Skeletal muscle satellite cell (primary cell): ENCODE measurements around the gene CEMIP.
"Not testable (repeated sequence)": the region's sequence is repeated elsewhere in the genome, so short reads cannot be mapped to it uniquely, and the experiment has no call there.

Source experiments
- H3K27me3 ChIP-seq: 2 replicates; pipeline ENCODE4 v1.7.0; 2013; ENCODE audit warnings: low read length; ENCODE audit not compliant: control insufficient read depth, insufficient read depth
- H3K36me3 ChIP-seq: 2 replicates; pipeline ENCODE4 v1.7.0; 2013; ENCODE audit warnings: mild to moderate bottlenecking, control low read depth, low read length; ENCODE audit not compliant: insufficient read depth
- H3K4me1 ChIP-seq: 2 replicates; pipeline ENCODE4 v1.7.0; 2013; ENCODE audit warnings: low read length; ENCODE audit not compliant: control insufficient read depth, insufficient read depth
- H3K4me2 ChIP-seq: 2 replicates; pipeline ENCODE4 v1.7.0; 2013; ENCODE audit warnings: mild to moderate bottlenecking, low read length
- H3K4me3 ChIP-seq: 2 replicates; pipeline ENCODE4 v1.7.0; 2013; ENCODE audit warnings: low read length
- H3K9ac ChIP-seq: 2 replicates; pipeline ENCODE4 v1.7.0; 2013; ENCODE audit warnings: mild to moderate bottlenecking, low read depth, low read length, moderate library complexity
- H3K9me3 ChIP-seq: replicated peaks from 2 replicates; pipeline ENCODE4 v1.7.0; 2013; ENCODE audit warnings: mild to moderate bottlenecking, control low read depth, low read length

CEMIP gene

DNA sequence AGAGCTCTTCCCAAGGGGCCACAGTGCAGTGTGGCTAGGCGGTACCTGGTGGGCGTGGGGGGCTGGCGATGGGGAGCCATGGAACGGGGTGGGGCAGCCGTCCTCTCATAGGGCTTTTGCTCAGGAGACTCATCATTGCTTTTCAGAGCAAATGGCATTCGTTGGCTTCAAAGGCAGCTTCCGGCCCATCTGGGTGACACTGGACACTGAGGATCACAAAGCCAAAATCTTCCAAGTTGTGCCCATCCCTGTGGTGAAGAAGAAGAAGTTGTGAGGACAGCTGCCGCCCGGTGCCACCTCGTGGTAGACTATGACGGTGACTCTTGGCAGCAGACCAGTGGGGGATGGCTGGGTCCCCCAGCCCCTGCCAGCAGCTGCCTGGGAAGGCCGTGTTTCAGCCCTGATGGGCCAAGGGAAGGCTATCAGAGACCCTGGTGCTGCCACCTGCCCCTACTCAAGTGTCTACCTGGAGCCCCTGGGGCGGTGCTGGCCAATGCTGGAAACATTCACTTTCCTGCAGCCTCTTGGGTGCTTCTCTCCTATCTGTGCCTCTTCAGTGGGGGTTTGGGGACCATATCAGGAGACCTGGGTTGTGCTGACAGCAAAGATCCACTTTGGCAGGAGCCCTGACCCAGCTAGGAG is 169.6 kb downstream of the CEMIP start:
- peaks cover 58% of the 10 kb centered on the region for H3K36me3 ChIP-seq
- H3K4me1 ChIP-seq, result no peaks in the 10 kb centered on the region
- no peaks in the 10 kb centered on the region for H3K9me3 ChIP-seq
- no peaks in the 10 kb centered on the region for H3K27me3 ChIP-seq
- no peak overlapping the region for H3K9ac ChIP-seq
- no peak overlapping the region for H3K4me3 ChIP-seq
- H3K4me2 ChIP-seq, result no peak overlapping the region

DNA sequence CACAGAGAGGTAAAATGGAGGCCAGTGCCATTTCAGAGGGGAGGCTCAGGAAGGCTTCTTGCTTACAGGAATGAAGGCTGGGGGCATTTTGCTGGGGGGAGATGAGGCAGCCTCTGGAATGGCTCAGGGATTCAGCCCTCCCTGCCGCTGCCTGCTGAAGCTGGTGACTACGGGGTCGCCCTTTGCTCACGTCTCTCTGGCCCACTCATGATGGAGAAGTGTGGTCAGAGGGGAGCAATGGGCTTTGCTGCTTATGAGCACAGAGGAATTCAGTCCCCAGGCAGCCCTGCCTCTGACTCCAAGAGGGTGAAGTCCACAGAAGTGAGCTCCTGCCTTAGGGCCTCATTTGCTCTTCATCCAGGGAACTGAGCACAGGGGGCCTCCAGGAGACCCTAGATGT is 170.6 kb downstream of the CEMIP start:
- peaks cover 58% of the 10 kb centered on the region for H3K36me3 ChIP-seq
- no peaks in the 10 kb centered on the region for H3K27me3 ChIP-seq
- H3K9ac ChIP-seq, result no peak overlapping the region
- no peaks in the 10 kb centered on the region for H3K9me3 ChIP-seq
- peaks cover 4% of the 10 kb centered on the region for H3K4me1 ChIP-seq
- no peak overlapping the region for H3K4me3 ChIP-seq
- H3K4me2 ChIP-seq, result no peak overlapping the region

DNA sequence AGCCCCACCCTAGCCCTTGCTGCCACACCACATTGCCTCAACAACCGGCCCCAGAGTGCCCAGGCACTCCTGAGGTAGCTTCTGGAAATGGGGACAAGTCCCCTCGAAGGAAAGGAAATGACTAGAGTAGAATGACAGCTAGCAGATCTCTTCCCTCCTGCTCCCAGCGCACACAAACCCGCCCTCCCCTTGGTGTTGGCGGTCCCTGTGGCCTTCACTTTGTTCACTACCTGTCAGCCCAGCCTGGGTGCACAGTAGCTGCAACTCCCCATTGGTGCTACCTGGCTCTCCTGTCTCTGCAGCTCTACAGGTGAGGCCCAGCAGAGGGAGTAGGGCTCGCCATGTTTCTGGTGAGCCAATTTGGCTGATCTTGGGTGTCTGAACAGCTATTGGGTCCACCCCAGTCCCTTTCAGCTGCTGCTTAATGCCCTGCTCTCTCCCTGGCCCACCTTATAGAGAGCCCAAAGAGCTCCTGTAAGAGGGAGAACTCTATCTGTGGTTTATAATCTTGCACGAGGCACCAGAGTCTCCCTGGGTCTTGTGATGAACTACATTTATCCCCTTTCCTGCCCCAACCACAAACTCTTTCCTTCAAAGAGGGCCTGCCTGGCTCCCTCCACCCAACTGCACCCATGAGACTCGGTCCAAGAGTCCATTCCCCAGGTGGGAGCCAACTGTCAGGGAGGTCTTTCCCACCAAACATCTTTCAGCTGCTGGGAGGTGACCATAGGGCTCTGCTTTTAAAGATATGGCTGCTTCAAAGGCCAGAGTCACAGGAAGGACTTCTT is 171.3 kb downstream of the CEMIP start:
- Histone ChIP-seq H3K36me3 (peaks cover 57% of the 10 kb centered on the region), H3K4me2 (no peak overlapping the region), H3K9ac (no peak overlapping the region), H3K4me1 (peaks cover 7% of the 10 kb centered on the region), H3K27me3 (no peaks in the 10 kb centered on the region), H3K4me3 (no peak overlapping the region), H3K9me3 (no peaks in the 10 kb centered on the region)

DNA sequence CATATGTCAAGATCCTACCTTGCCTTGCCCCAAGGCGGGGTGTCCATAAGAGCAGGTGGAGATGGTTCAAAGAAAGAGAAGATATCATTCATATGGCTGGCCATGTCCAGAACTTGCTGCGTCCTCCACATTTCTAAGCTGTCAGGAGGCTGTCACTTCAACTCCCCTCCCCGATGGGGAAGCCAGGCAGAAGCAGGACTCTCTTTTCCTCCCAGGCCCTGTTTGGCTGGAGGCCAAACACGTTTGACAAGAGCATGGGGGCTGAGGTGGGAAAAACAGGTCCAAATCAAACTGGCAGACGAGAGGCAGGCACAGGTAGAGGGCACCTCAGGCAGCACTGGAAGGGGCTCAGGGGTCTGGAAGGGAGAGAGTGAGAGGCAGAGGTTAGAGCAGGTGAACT is 172.8 kb downstream of the CEMIP start:
- no peaks in the 10 kb centered on the region for H3K27me3 ChIP-seq
- H3K9me3 ChIP-seq, result no peaks in the 10 kb centered on the region
- no peak overlapping the region for H3K4me3 ChIP-seq
- H3K9ac ChIP-seq, result no peak overlapping the region
- H3K4me1 ChIP-seq, result peaks cover 19% of the 10 kb centered on the region
- H3K4me2 ChIP-seq, result no peak overlapping the region
- peaks cover 46% of the 10 kb centered on the region for H3K36me3 ChIP-seq

DNA sequence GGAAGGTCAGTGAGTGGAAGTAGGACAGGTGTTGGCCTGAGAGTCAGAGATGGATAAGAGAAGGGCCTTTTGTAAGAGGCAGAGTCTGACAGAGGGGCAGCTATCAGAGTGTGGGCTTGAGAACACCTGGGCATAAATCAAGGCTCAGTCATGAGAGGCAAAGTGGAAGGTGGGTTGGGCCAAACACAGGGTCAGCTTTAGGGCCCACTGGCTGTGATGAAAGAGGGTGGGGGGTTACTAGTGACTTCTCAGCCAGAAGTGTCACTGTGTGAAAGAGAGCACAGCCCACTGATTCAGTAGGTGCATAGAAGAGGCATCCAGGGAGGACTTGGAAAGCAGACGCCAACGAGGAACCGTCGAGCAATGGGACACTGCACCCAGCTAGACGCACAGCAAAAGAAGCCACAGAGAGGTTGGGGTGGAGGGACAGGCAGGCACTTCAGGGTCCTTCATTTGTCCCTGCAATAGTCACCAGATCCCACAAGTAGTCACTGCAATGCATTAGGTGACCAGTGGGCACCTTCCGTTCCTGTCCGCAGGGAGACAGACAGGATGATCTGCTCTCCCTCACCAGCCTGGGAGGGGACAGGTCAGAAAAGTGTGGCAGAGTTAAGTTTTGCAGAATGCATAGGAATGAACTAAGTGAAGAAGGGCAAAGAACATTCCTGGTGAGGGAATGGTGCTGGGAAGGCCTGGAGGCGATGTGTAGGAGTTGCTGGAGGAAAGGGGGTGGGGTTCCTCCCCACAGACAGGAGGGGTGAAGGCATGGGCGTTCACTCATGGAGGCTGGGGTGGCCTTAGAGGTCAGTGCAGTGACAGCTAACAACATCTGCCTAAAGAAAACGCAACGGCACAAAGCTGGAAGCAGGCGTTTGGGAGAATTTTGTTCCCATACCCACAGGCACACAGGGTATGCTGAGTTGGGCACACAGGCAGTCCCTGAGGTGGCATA is 174.1 kb downstream of the CEMIP start:
- Histone ChIP-seq H3K4me3 (no peak overlapping the region), H3K36me3 (peaks cover 33% of the 10 kb centered on the region), H3K9ac (no peak overlapping the region), H3K4me1 (peaks cover 19% of the 10 kb centered on the region), H3K27me3 (no peaks in the 10 kb centered on the region), H3K9me3 (no peaks in the 10 kb centered on the region), H3K4me2 (no peak overlapping the region)

DNA sequence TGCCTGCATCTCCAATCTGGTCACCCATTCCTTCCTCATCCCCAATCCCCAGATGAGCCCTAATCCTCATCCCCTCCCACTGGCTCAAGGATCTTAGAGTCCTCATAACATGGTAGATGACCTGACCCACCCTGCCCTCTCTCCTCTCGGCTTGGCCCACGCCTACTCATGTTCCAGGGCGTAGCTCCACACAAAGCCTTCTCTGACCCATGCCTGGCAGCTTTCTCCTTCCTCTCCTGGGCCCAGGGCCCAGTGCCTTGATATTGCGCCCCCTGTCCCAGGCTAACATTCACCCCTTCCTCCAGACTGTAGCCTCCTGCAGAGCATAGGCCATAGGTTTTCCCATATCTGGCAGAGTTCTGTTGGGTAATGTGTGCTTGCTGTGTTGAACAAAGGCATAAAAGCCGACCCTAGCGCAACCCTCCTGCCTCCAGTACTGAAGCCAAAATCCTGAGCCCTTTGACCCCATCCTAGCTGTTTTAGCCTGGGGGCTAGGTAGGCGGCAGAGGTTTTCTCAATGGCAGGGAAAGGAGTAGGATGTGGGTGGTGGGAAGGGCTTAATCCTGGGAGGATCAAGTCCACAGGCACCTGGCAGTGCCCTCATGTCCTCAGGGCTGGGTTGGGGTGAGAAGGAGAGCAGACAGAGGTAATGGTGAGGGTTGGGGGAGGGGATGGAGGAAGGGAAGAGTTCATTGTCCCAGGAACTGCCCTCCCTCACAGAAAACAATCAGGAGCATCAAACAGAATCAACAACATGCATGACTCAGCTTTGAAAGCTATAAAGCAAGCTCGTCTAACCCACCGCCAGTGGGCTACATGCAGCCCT is 175.0 kb downstream of the CEMIP start:
- H3K4me2 ChIP-seq, result no peak overlapping the region
- H3K4me1 ChIP-seq, result peaks cover 19% of the 10 kb centered on the region
- H3K36me3 ChIP-seq, result peaks cover 28% of the 10 kb centered on the region
- no peak overlapping the region for H3K9ac ChIP-seq
- no peaks in the 10 kb centered on the region for H3K9me3 ChIP-seq
- no peaks in the 10 kb centered on the region for H3K27me3 ChIP-seq
- no peak overlapping the region for H3K4me3 ChIP-seq

DNA sequence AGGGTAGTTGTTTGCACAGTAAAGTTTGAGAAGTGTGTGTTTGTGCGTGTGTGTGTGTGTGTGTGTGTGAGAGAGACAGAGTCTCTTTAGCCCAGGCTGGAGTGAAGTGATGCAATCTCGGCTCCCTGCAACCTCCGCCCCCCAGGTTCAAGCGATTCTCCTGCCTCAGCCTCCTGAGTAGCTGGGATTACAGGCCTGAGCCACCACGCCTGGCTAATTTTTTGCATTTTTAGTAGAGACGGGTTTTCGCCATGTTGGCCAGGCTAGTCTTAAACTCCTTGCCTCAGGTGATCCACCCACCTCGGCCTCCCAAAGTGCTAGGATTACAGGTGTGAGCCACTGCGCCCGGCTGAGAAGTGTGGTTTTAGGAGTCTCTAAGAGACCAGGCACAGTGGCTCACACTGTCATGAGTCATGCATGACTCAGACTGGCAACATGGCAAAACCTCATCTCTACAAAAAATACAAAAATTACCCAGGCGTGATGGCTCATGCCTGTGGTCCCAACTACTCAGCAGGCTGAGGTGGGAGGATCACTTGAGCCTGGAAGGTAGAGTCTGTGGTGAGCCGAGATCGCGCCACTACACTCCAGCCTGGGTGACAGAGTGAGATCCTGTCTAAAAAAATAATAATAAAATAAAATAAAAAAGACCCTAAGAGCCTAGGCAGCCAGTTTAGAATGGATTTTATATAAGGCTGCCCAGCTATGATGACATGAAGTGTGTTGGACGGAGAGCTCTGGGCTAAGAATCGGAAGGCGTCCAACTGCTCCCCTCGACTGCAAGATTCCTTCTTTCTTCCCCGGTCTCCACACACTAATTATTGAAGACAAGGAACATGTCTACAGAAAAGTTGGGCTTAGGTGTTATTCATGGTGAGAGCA is 176.6 kb downstream of the CEMIP start:
- not testable (repeated sequence) for H3K27me3 ChIP-seq, H3K4me3 ChIP-seq, H3K9ac ChIP-seq, H3K9me3 ChIP-seq
- Histone ChIP-seq H3K4me1 (peaks cover 19% of the 10 kb centered on the region), H3K36me3 (peaks cover 22% of the 10 kb centered on the region), H3K4me2 (peak overlapping the region; percentile 16)

DNA sequence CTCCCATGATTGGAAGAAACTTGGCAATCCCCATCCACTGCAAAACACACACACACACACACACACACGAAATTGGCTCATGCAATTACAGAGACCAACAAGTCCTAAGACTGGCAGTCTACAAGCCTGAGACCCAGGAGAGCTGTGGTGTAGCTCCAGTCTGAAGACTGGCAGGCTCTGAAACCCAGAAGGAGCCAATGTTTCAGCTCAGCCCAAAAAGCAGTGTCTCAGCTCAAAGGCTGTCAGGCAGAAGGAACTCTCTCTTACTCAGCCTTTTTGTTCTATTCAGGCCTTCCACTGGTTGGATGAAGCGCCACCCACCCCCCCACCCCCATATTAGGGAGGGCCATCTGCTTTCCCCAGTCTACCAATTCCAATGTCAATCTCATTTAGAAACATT is 178.4 kb downstream of the CEMIP start:
- no peaks in the 10 kb centered on the region for H3K9me3 ChIP-seq
- peaks cover 11% of the 10 kb centered on the region for H3K36me3 ChIP-seq
- H3K4me1 ChIP-seq, result peaks cover 19% of the 10 kb centered on the region
- no peak overlapping the region for H3K4me2 ChIP-seq
- no peaks in the 10 kb centered on the region for H3K27me3 ChIP-seq
- H3K9ac ChIP-seq, result no peak overlapping the region
- no peak overlapping the region for H3K4me3 ChIP-seq

DNA sequence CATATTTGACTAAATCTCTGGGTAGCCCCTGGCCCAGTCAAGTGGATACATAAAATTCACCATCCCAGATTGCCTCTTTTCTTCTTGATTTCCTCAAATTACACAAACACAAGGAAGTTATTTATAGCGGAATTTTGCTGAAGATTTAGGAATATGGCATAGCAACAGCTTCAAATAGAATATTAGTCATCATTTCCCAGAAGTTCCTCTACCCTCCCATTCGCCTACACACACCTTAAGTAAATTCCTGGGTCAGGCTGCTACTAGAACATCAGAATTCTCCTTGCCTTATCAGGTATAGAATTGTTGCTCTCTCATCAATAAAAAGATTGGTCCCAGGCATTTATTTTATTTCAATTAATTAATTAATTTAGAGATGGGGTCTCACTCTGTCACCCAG is 178.8 kb downstream of the CEMIP start:
- no peak overlapping the region for H3K4me2 ChIP-seq
- H3K4me3 ChIP-seq, result no peak overlapping the region
- no peaks in the 10 kb centered on the region for H3K9me3 ChIP-seq
- no peak overlapping the region for H3K9ac ChIP-seq
- no peaks in the 10 kb centered on the region for H3K27me3 ChIP-seq
- H3K4me1 ChIP-seq, result peaks cover 19% of the 10 kb centered on the region
- peaks cover 11% of the 10 kb centered on the region for H3K36me3 ChIP-seq

DNA sequence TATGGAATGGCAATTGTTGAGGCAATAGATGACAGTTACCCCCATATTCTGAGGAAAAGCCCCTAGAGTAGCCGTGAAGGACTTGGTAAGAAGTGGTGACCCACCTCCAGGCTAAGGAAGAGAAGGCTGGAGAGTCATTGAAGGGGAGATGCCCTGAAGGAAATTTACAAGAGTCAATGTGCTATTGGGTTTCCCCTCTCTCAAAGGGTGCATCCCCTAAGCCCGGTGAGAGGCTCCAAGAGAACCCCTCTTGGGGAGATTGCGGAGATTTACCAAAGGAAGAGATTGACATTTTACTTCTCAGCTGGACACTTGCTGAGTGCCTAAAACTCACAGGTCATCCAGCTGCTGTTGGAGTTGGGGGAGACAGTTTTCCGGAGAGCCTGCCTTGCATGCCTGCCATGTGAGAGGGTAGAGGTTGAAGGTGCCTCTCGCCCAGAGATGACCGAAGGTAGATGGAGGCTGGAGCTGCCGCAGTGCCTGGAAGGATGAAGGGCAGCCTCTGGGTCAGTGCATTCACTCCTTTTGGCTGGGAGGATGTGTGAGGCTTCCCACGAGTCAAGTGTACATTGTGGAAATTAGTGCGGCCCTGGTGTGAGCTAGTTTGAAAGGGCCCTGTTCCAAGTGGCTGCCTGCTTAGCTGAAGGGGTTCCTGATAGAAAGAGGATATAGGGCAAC is 179.8 kb downstream of the CEMIP start:
- no peaks in the 10 kb centered on the region for H3K9me3 ChIP-seq
- no peak overlapping the region for H3K4me3 ChIP-seq
- no peak overlapping the region for H3K9ac ChIP-seq
- H3K4me2 ChIP-seq, result no peak overlapping the region
- peaks cover 17% of the 10 kb centered on the region for H3K4me1 ChIP-seq
- H3K27me3 ChIP-seq, result no peaks in the 10 kb centered on the region
- peaks cover 11% of the 10 kb centered on the region for H3K36me3 ChIP-seq
